ENCODE measurements around the gene RGS7BP. TPM values are rescaled to one million over a fixed set of nuclear protein-coding genes. Genes with fewer than 3 reads are reported as not detected.

RGS7BP gene
- polyA plus RNA-seq, 4 donors, result 0.97 to 1.3 TPM; not detected in 2

- Histone ChIP-seq H3K4me1 (ENCODE audit: control insufficient read depth in 3 of 3, insufficient read depth in 2 of 3, low read depth in 1 of 3, low read length in 2 of 3) (no peaks in the 10 kb centered on the region), H3K27me3 (ENCODE audit: control insufficient read depth in 3 of 3, insufficient read depth in 3 of 3, low read length in 3 of 3) (no peaks in the 10 kb centered on the region), H3K9me3 (ENCODE audit: control insufficient read depth in 2 of 2, insufficient read depth in 1 of 2, low read depth in 1 of 2, low read length in 1 of 2) (no peaks in the 10 kb centered on the region), H3K4me3 (ENCODE audit: low read depth in 1 of 3, low read length in 3 of 3) (no peak overlapping the region), H3K36me3 (ENCODE audit: control insufficient read depth in 3 of 3, insufficient read depth in 2 of 3, low read depth in 1 of 3, low read length in 3 of 3) (no peaks in the 10 kb centered on the region), H3K27ac (ENCODE audit: low read depth in 1 of 3, low read length in 2 of 3) (no peak overlapping the region)
- FAIRE-seq (no peak), DNase-seq (no peak)
- 42 to 50% (median 49%) methylated on average over 2 of the region's 2 CpGs for WGBS, 3 donors
Measured at GRCh38 chr5:64595031-64595855, 89.4 kb downstream of the RGS7BP start.

- Histone ChIP-seq H3K27me3 (ENCODE audit: control insufficient read depth in 3 of 3, insufficient read depth in 3 of 3, low read length in 3 of 3) (no peaks in the 10 kb centered on the region), H3K4me3 (ENCODE audit: low read depth in 1 of 3, low read length in 3 of 3) (no peak overlapping the region), H3K27ac (ENCODE audit: low read depth in 1 of 3, low read length in 2 of 3) (no peak overlapping the region), H3K36me3 (ENCODE audit: control insufficient read depth in 3 of 3, insufficient read depth in 2 of 3, low read depth in 1 of 3, low read length in 3 of 3) (no peaks in the 10 kb centered on the region), H3K4me1 (ENCODE audit: control insufficient read depth in 3 of 3, insufficient read depth in 2 of 3, low read depth in 1 of 3, low read length in 2 of 3) (no peaks in the 10 kb centered on the region), H3K9me3 (ENCODE audit: control insufficient read depth in 2 of 2, insufficient read depth in 1 of 2, low read depth in 1 of 2, low read length in 1 of 2) (no peaks in the 10 kb centered on the region)
- FAIRE-seq (no peak), DNase-seq (no peak)
Measured at GRCh38 chr5:64599226-64599625, 93.4 kb downstream of the RGS7BP start.

DNA sequence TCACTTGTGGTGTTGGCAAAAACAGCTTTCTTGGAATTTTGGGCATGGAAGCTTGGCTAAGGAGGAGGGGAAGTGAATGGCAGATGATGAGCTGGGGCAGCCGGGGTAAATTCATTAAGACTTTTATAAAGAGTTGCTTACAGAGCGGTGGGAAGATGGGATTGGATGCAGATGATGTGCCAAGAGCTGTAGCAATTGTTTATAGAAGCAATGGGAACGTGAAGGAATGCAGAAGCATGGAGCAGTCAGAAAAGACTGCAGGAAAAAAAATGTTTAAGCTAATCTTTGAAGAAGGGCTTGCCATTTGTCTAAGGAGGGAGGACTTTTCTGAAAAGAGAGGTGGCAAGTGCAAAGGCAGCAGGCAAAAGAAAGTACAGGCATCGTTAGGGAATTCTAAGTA is 97.9 kb downstream of the RGS7BP start:
- WGBS, 3 donors, result 52 to 75% (median 57%) methylated on average over 4 of the region's 4 CpGs
- H3K9me3 ChIP-seq (ENCODE audit: control insufficient read depth in 2 of 2, insufficient read depth in 1 of 2, low read depth in 1 of 2, low read length in 1 of 2), result no peaks in the 10 kb centered on the region
- no peaks in the 10 kb centered on the region for H3K4me1 ChIP-seq (ENCODE audit: control insufficient read depth in 3 of 3, insufficient read depth in 2 of 3, low read depth in 1 of 3, low read length in 2 of 3)
- FAIRE-seq, result no peak
- no peak overlapping the region for H3K4me3 ChIP-seq (ENCODE audit: low read depth in 1 of 3, low read length in 3 of 3)
- DNase-seq, result no peak
- H3K27ac ChIP-seq (ENCODE audit: low read depth in 1 of 3, low read length in 2 of 3), result no peak overlapping the region
- no peaks in the 10 kb centered on the region for H3K36me3 ChIP-seq (ENCODE audit: control insufficient read depth in 3 of 3, insufficient read depth in 2 of 3, low read depth in 1 of 3, low read length in 3 of 3)
- H3K27me3 ChIP-seq (ENCODE audit: control insufficient read depth in 3 of 3, insufficient read depth in 3 of 3, low read length in 3 of 3), result no peaks in the 10 kb centered on the region

GRCh38 chr5:64606926-64607325 is 101.1 kb downstream of the RGS7BP start:
- Histone ChIP-seq H3K4me3 (ENCODE audit: low read depth in 1 of 3, low read length in 3 of 3) (no peak overlapping the region), H3K27ac (ENCODE audit: low read depth in 1 of 3, low read length in 2 of 3) (no peak overlapping the region), H3K4me1 (ENCODE audit: control insufficient read depth in 3 of 3, insufficient read depth in 2 of 3, low read depth in 1 of 3, low read length in 2 of 3) (no peaks in the 10 kb centered on the region), H3K9me3 (ENCODE audit: control insufficient read depth in 2 of 2, insufficient read depth in 1 of 2, low read depth in 1 of 2, low read length in 1 of 2) (no peaks in the 10 kb centered on the region), H3K27me3 (ENCODE audit: control insufficient read depth in 3 of 3, insufficient read depth in 3 of 3, low read length in 3 of 3) (no peaks in the 10 kb centered on the region), H3K36me3 (ENCODE audit: control insufficient read depth in 3 of 3, insufficient read depth in 2 of 3, low read depth in 1 of 3, low read length in 3 of 3) (no peaks in the 10 kb centered on the region)
- FAIRE-seq, result no peak
- 74 to 87% (median 84%) methylated on average over 1 of the region's 1 CpG for WGBS, 3 donors
- DNase-seq, result no peak

DNA sequence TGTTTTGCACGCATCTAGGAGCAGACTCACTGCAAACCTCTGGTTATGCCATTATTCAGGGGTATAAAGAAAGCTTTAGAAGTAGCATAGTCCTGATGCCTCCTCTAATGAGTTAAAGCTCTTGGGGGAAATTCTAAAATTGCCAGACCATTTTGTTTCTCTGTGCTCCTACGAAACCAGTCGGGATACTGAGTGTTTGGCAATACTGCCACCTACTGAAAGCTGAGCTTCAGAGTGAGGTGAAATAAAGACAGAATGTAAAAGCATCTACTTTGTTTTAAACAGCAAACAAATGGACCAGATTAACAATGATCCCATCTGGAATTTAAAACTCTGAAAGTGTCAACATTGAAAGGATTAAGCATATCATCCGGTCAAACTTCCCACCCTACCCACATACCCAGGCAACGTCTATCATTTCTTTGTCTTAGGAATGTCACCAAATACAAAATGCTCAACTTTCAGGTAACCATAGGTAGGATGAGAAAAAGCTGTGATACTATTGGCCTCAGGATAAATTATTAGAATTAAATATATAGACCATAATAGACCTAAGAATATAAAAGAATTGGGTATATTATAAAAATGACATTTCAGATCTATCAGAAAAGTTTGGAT is 106.6 kb downstream of the RGS7BP start:
- DNase-seq (peak; percentile 48 to 66), FAIRE-seq (no peak)
- WGBS, 3 donors, result 15 to 22% (median 17%) methylated on average over 5 of the region's 5 CpGs
- Histone ChIP-seq H3K36me3 (ENCODE audit: control insufficient read depth in 3 of 3, insufficient read depth in 2 of 3, low read depth in 1 of 3, low read length in 3 of 3) (no peaks in the 10 kb centered on the region), H3K9me3 (ENCODE audit: control insufficient read depth in 2 of 2, insufficient read depth in 1 of 2, low read depth in 1 of 2, low read length in 1 of 2) (no peaks in the 10 kb centered on the region), H3K27ac (ENCODE audit: low read depth in 1 of 3, low read length in 2 of 3) (no peak overlapping the region), H3K4me3 (ENCODE audit: low read depth in 1 of 3, low read length in 3 of 3) (no peak overlapping the region), H3K27me3 (ENCODE audit: control insufficient read depth in 3 of 3, insufficient read depth in 3 of 3, low read length in 3 of 3) (no peaks in the 10 kb centered on the region), H3K4me1 (ENCODE audit: control insufficient read depth in 3 of 3, insufficient read depth in 2 of 3, low read depth in 1 of 3, low read length in 2 of 3) (no peaks in the 10 kb centered on the region)

DNA sequence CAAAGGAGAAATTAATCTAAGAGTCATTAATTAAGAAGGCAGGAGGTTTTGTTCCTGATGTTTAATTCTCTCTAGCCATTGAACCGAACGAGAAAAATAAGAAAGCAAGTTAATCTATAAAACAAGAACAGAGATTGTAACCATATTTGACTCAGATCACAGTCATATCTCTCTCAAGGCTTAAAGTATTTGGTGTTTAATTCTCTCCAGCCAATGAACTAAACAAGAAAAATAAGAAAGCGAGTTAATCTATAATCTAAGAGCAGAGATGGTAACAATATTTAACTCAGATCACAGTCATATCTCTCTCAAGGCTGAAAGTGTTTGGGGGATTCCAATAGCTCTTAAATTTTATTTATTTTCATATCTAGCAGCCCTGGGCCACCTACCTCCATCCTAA is 110.1 kb downstream of the RGS7BP start:
- 22 to 63% (median 24%) methylated on average over 3 of the region's 3 CpGs for WGBS, 3 donors
- no peaks in the 10 kb centered on the region for H3K4me1 ChIP-seq (ENCODE audit: control insufficient read depth in 3 of 3, insufficient read depth in 2 of 3, low read depth in 1 of 3, low read length in 2 of 3)
- no peaks in the 10 kb centered on the region for H3K9me3 ChIP-seq (ENCODE audit: control insufficient read depth in 2 of 2, insufficient read depth in 1 of 2, low read depth in 1 of 2, low read length in 1 of 2)
- DNase-seq, result no peak
- no peaks in the 10 kb centered on the region for H3K36me3 ChIP-seq (ENCODE audit: control insufficient read depth in 3 of 3, insufficient read depth in 2 of 3, low read depth in 1 of 3, low read length in 3 of 3)
- no peaks in the 10 kb centered on the region for H3K27me3 ChIP-seq (ENCODE audit: control insufficient read depth in 3 of 3, insufficient read depth in 3 of 3, low read length in 3 of 3)
- no peak overlapping the region for H3K4me3 ChIP-seq (ENCODE audit: low read depth in 1 of 3, low read length in 3 of 3)
- no peak for FAIRE-seq
- H3K27ac ChIP-seq (ENCODE audit: low read depth in 1 of 3, low read length in 2 of 3), result no peak overlapping the region

- H3K27ac ChIP-seq (ENCODE audit: low read depth in 1 of 3, low read length in 2 of 3), result no peak overlapping the region
- H3K36me3 ChIP-seq (ENCODE audit: control insufficient read depth in 3 of 3, insufficient read depth in 2 of 3, low read depth in 1 of 3, low read length in 3 of 3), result no peaks in the 10 kb centered on the region
- WGBS, 3 donors, result 90 to 92% (median 90%) methylated on average over 3 of the region's 3 CpGs
- DNase-seq (no peak), FAIRE-seq (no peak)
- no peak overlapping the region for H3K4me3 ChIP-seq (ENCODE audit: low read depth in 1 of 3, low read length in 3 of 3)
- H3K9me3 ChIP-seq (ENCODE audit: control insufficient read depth in 2 of 2, insufficient read depth in 1 of 2, low read depth in 1 of 2, low read length in 1 of 2), result no peaks in the 10 kb centered on the region
- peaks cover 0 to 2% (median 0%) of the 10 kb centered on the region in 3 donors for H3K27me3 ChIP-seq (ENCODE audit: control insufficient read depth in 3 of 3, insufficient read depth in 3 of 3, low read length in 3 of 3)
- H3K4me1 ChIP-seq (ENCODE audit: control insufficient read depth in 3 of 3, insufficient read depth in 2 of 3, low read depth in 1 of 3, low read length in 2 of 3), result no peaks in the 10 kb centered on the region
Measured at GRCh38 chr5:64619609-64620008, 113.8 kb downstream of the RGS7BP start.

GRCh38 chr5:64622991-64623390 is 117.2 kb downstream of the RGS7BP start:
- Histone ChIP-seq H3K27me3 (ENCODE audit: control insufficient read depth in 3 of 3, insufficient read depth in 3 of 3, low read length in 3 of 3) (peaks cover 0 to 2% (median 0%) of the 10 kb centered on the region in 3 donors), H3K4me1 (ENCODE audit: control insufficient read depth in 3 of 3, insufficient read depth in 2 of 3, low read depth in 1 of 3, low read length in 2 of 3) (no peaks in the 10 kb centered on the region), H3K9me3 (ENCODE audit: control insufficient read depth in 2 of 2, insufficient read depth in 1 of 2, low read depth in 1 of 2, low read length in 1 of 2) (no peaks in the 10 kb centered on the region), H3K27ac (ENCODE audit: low read depth in 1 of 3, low read length in 2 of 3) (no peak overlapping the region), H3K36me3 (ENCODE audit: control insufficient read depth in 3 of 3, insufficient read depth in 2 of 3, low read depth in 1 of 3, low read length in 3 of 3) (no peaks in the 10 kb centered on the region), H3K4me3 (ENCODE audit: low read depth in 1 of 3, low read length in 3 of 3) (no peak overlapping the region)
- no peak for FAIRE-seq
- no peak for DNase-seq
- 63 to 78% (median 74%) methylated on average over 2 of the region's 2 CpGs for WGBS, 3 donors

All from small intestine (tissue), 7 donors.